K562 (cell line): ENCODE results near the gene PPP1CB. TPM values are rescaled to one million over a fixed set of nuclear protein-coding genes. Genes with fewer than 3 reads are reported as not detected.

Experiments
- BRF2 ChIP-seq: IDR thresholded peaks from 3 replicates; pipeline ENCODE4 v1.6.1; 2011; ENCODE audit warnings: borderline replicate concordance, mild to moderate bottlenecking; ENCODE audit not compliant: insufficient read length, insufficient read depth
- CEBPB ChIP-seq: fragments of 450-650 bp; IDR thresholded peaks from 2 replicates; pipeline ENCODE4 v1.6.1; 2016; ENCODE audit warnings: missing genetic modification characterization, missing compliant biosample characterization
- CSDE1 ChIP-seq, 2 experiments: fragments of 450-650 bp; IDR thresholded peaks; 2 replicates each; pipeline ENCODE4 v1.6.1; 2016; ENCODE audit warnings: mild to moderate bottlenecking in 1 of 2
- ETV6 ChIP-seq, 3 experiments: fragments of 150-350 bp in 1 of 3; sonication (generic) in 1 of 3; formaldehyde crosslinking in 1 of 3; IDR thresholded peaks; 2 replicates each; pipeline versions ENCODE4 v1.6.1 to v1.8.0; 2014 to 2022; ENCODE audit warnings: borderline replicate concordance in 2 of 3, low read depth in 2 of 3, antibody characterized with exemption in 1 of 3, low read length in 1 of 3, mild to moderate bottlenecking in 1 of 3, missing genetic modification reagents in 1 of 3
- FOXA1 ChIP-seq: fragments of 450-650 bp; IDR thresholded peaks from 2 replicates; pipeline ENCODE4 v1.6.1; 2016; ENCODE audit warnings: mild to moderate bottlenecking, borderline replicate concordance
- GATAD2A ChIP-seq: fragments of 450-650 bp; IDR thresholded peaks from 2 replicates; pipeline ENCODE4 v1.6.1; 2017
- HDGF ChIP-seq: fragments of 450-650 bp; IDR thresholded peaks from 2 replicates; pipeline ENCODE4 v1.6.1; 2016
- HEY1 ChIP-seq: fragments of 250-450 bp; sonication (Bioruptor Pico); IDR thresholded peaks from 2 replicates; pipeline ENCODE4 v1.5.0; 2020; ENCODE audit warnings: mild to moderate bottlenecking, moderate library complexity, borderline replicate concordance
- KDM4B ChIP-seq, 2 experiments: fragments of 450-650 bp in 1 of 2; sonication (generic) in 1 of 2; IDR thresholded peaks; 2 replicates each; pipeline ENCODE4 v1.6.1; 2016 to 2017; ENCODE audit warnings: borderline replicate concordance in 2 of 2, antibody characterized with exemption in 1 of 2, low read depth in 1 of 2, mild to moderate bottlenecking in 1 of 2
- KLF13 ChIP-seq: fragments of 450-650 bp; IDR thresholded peaks from 2 replicates; pipeline ENCODE4 v1.6.1; 2016; ENCODE audit warnings: missing genetic modification characterization, low read depth, mild to moderate bottlenecking, missing compliant biosample characterization, moderate library complexity, borderline replicate concordance
- MED1 ChIP-seq: sonication (generic); formaldehyde crosslinking; IDR thresholded peaks from 2 replicates; pipeline ENCODE4 v1.8.1; 2023; ENCODE audit warnings: missing genetic modification reagents, borderline replicate concordance
- NR4A1 ChIP-seq, 2 experiments: fragments of 250-450 bp in 1 of 2; fragments of 450-650 bp in 1 of 2; sonication (Bioruptor Pico) in 1 of 2; IDR thresholded peaks; 2 replicates each; pipeline versions ENCODE4 v1.4.0 to v1.6.1; 2016 to 2020; ENCODE audit warnings: mild to moderate bottlenecking in 2 of 2, missing compliant biosample characterization in 1 of 2, missing genetic modification characterization in 1 of 2, moderate library complexity in 1 of 2
- PHF20 ChIP-seq: fragments of 450-650 bp; IDR thresholded peaks from 2 replicates; pipeline ENCODE4 v1.6.1; 2018; ENCODE audit not compliant: partially characterized antibody
- PHTF2 ChIP-seq: fragments of 250-450 bp; sonication (Bioruptor Pico); IDR thresholded peaks from 2 replicates; pipeline ENCODE4 v1.5.0; 2021; ENCODE audit warnings: mild to moderate bottlenecking
- RBBP5 ChIP-seq: fragments of 200-600 bp; sonication (generic); IDR thresholded peaks from 2 replicates; pipeline ENCODE4 v1.6.1; 2012; ENCODE audit warnings: borderline replicate concordance, mild to moderate bottlenecking, low read length, control low read depth, inconsistent platforms; ENCODE audit not compliant: insufficient read depth, poor library complexity, severe bottlenecking
- RFX1 ChIP-seq: fragments of 450-650 bp; IDR thresholded peaks from 2 replicates; pipeline ENCODE4 v1.6.1; 2016; ENCODE audit warnings: mild to moderate bottlenecking, moderate library complexity
- SUPT5H ChIP-seq: fragments of 450-650 bp; IDR thresholded peaks from 2 replicates; pipeline ENCODE4 v1.6.1; 2016
- TAF9B ChIP-seq: fragments of 450-650 bp; IDR thresholded peaks from 2 replicates; pipeline ENCODE4 v1.6.1; 2018; ENCODE audit warnings: mild to moderate bottlenecking; ENCODE audit not compliant: partially characterized antibody
- TEAD1 ChIP-seq, 2 experiments: fragments of 450-650 bp in 1 of 2; sonication (generic) in 1 of 2; formaldehyde crosslinking; IDR thresholded peaks; 2 replicates each; pipeline versions ENCODE4 v1.4.0 to v1.8.0; 2020 to 2022; ENCODE audit warnings: mild to moderate bottlenecking in 2 of 2, missing genetic modification reagents in 1 of 2
- USF1 ChIP-seq: sonication (generic); formaldehyde crosslinking; IDR thresholded peaks from 2 replicates; pipeline ENCODE4 v1.9.0; 2022; ENCODE audit warnings: mild to moderate bottlenecking, missing genetic modification reagents
- ZKSCAN3 ChIP-seq: fragments of 250-450 bp; sonication (Bioruptor Pico); IDR thresholded peaks from 2 replicates; pipeline ENCODE4 v1.4.0; 2020
- ZNF444 ChIP-seq: fragments of 250-450 bp; sonication (Bioruptor Pico); IDR thresholded peaks from 2 replicates; pipeline ENCODE4 v1.4.0; 2020; ENCODE audit warnings: mild to moderate bottlenecking, moderate library complexity
- ZNF57 ChIP-seq: fragments of 450-650 bp; formaldehyde crosslinking; IDR thresholded peaks from 2 replicates; pipeline ENCODE4 v1.4.0; 2020; ENCODE audit warnings: mild to moderate bottlenecking, moderate library complexity
- polyA plus RNA-seq, 8 experiments: library from polyadenylated mRNA; depleted of rRNA in 4 of 8; stranded (reverse) in 5 of 8; unstranded in 3 of 8; fragments of >200 nt; fragmentation: Nextera tagmentation in 2 of 8; fragmentation: Illumina TruSeq in 1 of 8; extraction: Ambion mirVana in 2 of 8; extraction: Trizol in 1 of 8; gene quantifications; 2 replicates each; pipeline versions ENCODE4 v1.2.1 to v1.2.3, GENCODE V29; 2011 to 2014; ENCODE audit warnings: inconsistent platforms in 1 of 8, missing spikeins in 1 of 8
- total RNA-seq, 7 experiments: library from RNA; depleted of rRNA in 6 of 7; stranded (reverse); fragments of >200 nt in 6 of 7; fragmentation: Illumina TruSeq in 2 of 7; extraction: Trizol in 2 of 7; gene quantifications; 2 replicates each; pipeline versions ENCODE4 v1.2.1 to v1.2.3, GENCODE V29; 2011 to 2021; ENCODE audit warnings: low replicate concordance in 1 of 7
- TF ChIP-seq, protein P1 (sequence below): fragments of 200-800 bp; sonication (Bioruptor generic); IDR thresholded peaks from 2 replicates; pipeline ENCODE4 v1.6.1; 2017; ENCODE audit warnings: missing genetic modification characterization, missing compliant biosample characterization
- TF ChIP-seq, protein P2 (sequence below): sonication (generic); formaldehyde crosslinking; IDR thresholded peaks from 2 replicates; pipeline ENCODE4 v1.5.0; 2020; ENCODE audit warnings: missing genetic modification reagents

Gene PPP1CB
- total and polyA plus RNA-seq, 9 of the 15 experiments (the other 6 are each of a cell fraction or from before 2014, with no cell fraction given), result 25.6 to 118 (median 58.9) TPM

GRCh38 chr2:28751956-28752630 lies 463 bp downstream of the PPP1CB start (continued):
- no peak for TF ChIP-seq GATAD2A
- TF ChIP-seq HEY1 (CRISPR knock-in tag), result no peak
- no peak for TF ChIP-seq NR4A1 (CRISPR knock-in tag; IDR thresholded peaks at IDR 0.05)
- TF ChIP-seq NR4A1 (tag; IDR thresholded peaks at IDR 0.05), result no peak
- TF ChIP-seq, protein P1, sequence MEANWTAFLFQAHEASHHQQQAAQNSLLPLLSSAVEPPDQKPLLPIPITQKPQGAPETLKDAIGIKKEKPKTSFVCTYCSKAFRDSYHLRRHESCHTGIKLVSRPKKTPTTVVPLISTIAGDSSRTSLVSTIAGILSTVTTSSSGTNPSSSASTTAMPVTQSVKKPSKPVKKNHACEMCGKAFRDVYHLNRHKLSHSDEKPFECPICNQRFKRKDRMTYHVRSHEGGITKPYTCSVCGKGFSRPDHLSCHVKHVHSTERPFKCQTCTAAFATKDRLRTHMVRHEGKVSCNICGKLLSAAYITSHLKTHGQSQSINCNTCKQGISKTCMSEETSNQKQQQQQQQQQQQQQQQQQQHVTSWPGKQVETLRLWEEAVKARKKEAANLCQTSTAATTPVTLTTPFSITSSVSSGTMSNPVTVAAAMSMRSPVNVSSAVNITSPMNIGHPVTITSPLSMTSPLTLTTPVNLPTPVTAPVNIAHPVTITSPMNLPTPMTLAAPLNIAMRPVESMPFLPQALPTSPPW (CRISPR knock-in tag), result peak; percentile 58
- no peak for TF ChIP-seq PHTF2 (CRISPR knock-in tag)
- TF ChIP-seq USF1, result 0 out of 2 replicates have a peak, but pooled peaks have one; percentile 16
- TF ChIP-seq ETV6 (IDR thresholded peaks at IDR 0.05; ENCODE audit: borderline replicate concordance in 1 of 2, low read depth in 2 of 2, low read length in 1 of 2), result no peak
- TF ChIP-seq ETV6 (CRISPR knock-in tag; IDR thresholded peaks at IDR 0.05; ENCODE audit: borderline replicate concordance), result no peak
- TF ChIP-seq KDM4B (IDR thresholded peaks at IDR 0.05; ENCODE audit: borderline replicate concordance in 2 of 2, low read depth in 1 of 2), result 0 out of 4 replicates have a peak, but pooled peaks of 1 of the 2 experiments have one; percentile 34
- TF ChIP-seq FOXA1, result no peak
- TF ChIP-seq MED1 (CRISPR knock-in tag), result no peak
- TF ChIP-seq RFX1, result no peak
- TF ChIP-seq SUPT5H, result peak; percentile 48
- no peak for TF ChIP-seq CSDE1 (IDR thresholded peaks at IDR 0.05)
- no peak for TF ChIP-seq ZNF57 (CRISPR knock-in tag)
- no peak for TF ChIP-seq BRF2
- TF ChIP-seq RBBP5, result peak; percentile 93
- TF ChIP-seq ZNF444, result no peak
- peak; percentile 15 for TF ChIP-seq PHF20
- TF ChIP-seq, protein P2, sequence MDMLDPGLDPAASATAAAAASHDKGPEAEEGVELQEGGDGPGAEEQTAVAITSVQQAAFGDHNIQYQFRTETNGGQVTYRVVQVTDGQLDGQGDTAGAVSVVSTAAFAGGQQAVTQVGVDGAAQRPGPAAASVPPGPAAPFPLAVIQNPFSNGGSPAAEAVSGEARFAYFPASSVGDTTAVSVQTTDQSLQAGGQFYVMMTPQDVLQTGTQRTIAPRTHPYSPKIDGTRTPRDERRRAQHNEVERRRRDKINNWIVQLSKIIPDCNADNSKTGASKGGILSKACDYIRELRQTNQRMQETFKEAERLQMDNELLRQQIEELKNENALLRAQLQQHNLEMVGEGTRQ (CRISPR knock-in tag), result no peak
- TF ChIP-seq TEAD1 (CRISPR knock-in tag; IDR thresholded peaks at IDR 0.05), result no peak
- TF ChIP-seq ZKSCAN3, result no peak
- TF ChIP-seq TAF9B, result peak; percentile 45
- no peak for TF ChIP-seq CEBPB (tag)
- no peak for TF ChIP-seq KLF13
- TF ChIP-seq HDGF, result no peak
